ENCODE results near the gene CPOX. TPM values are rescaled to one million over a fixed set of nuclear protein-coding genes. Genes with fewer than 3 reads are reported as not detected.

The CPOX gene
- total RNA-seq, 1 experiment from 2014 or later: 24.2 TPM

- H3K36me3 ChIP-seq (ENCODE audit: control insufficient read depth, insufficient read depth, low read length): peaks cover 1% of the 10 kb centered on the region; the same call in 1 of the 2 replicates
- no peak overlapping the region for H3K27ac Mint-ChIP-seq (ENCODE audit: unreplicated experiment)
- no peak for DNase-seq
- no TSS peak for BruUV-seq (replicated peaks)
- H3K4me3 ChIP-seq (ENCODE audit: low read depth, low read length): peak overlapping the region; percentile 91
- peaks cover 13% of the 10 kb centered on the region for H3K36me3 Mint-ChIP-seq (ENCODE audit: insufficient read depth, unreplicated experiment)
- TF ChIP-seq, protein P1, sequence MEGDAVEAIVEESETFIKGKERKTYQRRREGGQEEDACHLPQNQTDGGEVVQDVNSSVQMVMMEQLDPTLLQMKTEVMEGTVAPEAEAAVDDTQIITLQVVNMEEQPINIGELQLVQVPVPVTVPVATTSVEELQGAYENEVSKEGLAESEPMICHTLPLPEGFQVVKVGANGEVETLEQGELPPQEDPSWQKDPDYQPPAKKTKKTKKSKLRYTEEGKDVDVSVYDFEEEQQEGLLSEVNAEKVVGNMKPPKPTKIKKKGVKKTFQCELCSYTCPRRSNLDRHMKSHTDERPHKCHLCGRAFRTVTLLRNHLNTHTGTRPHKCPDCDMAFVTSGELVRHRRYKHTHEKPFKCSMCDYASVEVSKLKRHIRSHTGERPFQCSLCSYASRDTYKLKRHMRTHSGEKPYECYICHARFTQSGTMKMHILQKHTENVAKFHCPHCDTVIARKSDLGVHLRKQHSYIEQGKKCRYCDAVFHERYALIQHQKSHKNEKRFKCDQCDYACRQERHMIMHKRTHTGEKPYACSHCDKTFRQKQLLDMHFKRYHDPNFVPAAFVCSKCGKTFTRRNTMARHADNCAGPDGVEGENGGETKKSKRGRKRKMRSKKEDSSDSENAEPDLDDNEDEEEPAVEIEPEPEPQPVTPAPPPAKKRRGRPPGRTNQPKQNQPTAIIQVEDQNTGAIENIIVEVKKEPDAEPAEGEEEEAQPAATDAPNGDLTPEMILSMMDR (IDR thresholded peaks at IDR 0.05; ENCODE audit: insufficient read depth in 1 of 2, low read depth in 1 of 2, low read length in 1 of 2, severe bottlenecking in 1 of 2, unreplicated experiment in 1 of 2): no peak
- ChIA-PET CTCF (no interaction called here), POLR2A (interaction anchor here (1.2 kb wide), 1 partner anchor 183 kb away, joined by 3 read pairs; no protein-coding TSS in a partner anchor)
- H3K4me1 Mint-ChIP-seq (ENCODE audit: low read depth, unreplicated experiment): peaks cover 11% of the 10 kb centered on the region
- no peaks in the 10 kb centered on the region for H3K9me3 Mint-ChIP-seq (ENCODE audit: unreplicated experiment)
- no peaks in the 10 kb centered on the region for H3K27me3 Mint-ChIP-seq (ENCODE audit: insufficient read depth, unreplicated experiment)
- H3K9me3 ChIP-seq: no peaks in the 10 kb centered on the region
- H3K4me1 ChIP-seq: peaks cover 13% of the 10 kb centered on the region
- H3K27me3 ChIP-seq (replicated peaks; ENCODE audit: control insufficient read depth, insufficient read depth, low read length): no peaks in the 10 kb centered on the region
- peak overlapping the region; percentile 97 for H3K4me3 Mint-ChIP-seq (ENCODE audit: unreplicated experiment)
- intact Hi-C loops (cut with micrococcal nuclease; ENCODE audit: unreplicated experiment): loop anchor here (2.0 to 5.0 kb wide), 3 partner anchors 18 to 310 kb away; partner anchors contain the start of gene DCBLD2
Measured at GRCh38 chr3:98592345-98592935, 971 bp downstream of the CPOX start.

- BruUV-seq (replicated peaks): no TSS peak
- H3K4me3 ChIP-seq (ENCODE audit: low read depth, low read length): no peak overlapping the region
- DNase-seq: no peak
- Mint-ChIP-seq H3K36me3 (ENCODE audit: insufficient read depth, unreplicated experiment) (peaks cover 19% of the 10 kb centered on the region), H3K27ac (ENCODE audit: unreplicated experiment) (no peak overlapping the region), H3K27me3 (ENCODE audit: insufficient read depth, unreplicated experiment) (no peaks in the 10 kb centered on the region), H3K9me3 (ENCODE audit: unreplicated experiment) (no peaks in the 10 kb centered on the region), H3K4me1 (ENCODE audit: low read depth, unreplicated experiment) (peaks cover 11% of the 10 kb centered on the region), H3K4me3 (ENCODE audit: unreplicated experiment) (no peak overlapping the region)
- no peaks in the 10 kb centered on the region for H3K27me3 ChIP-seq (replicated peaks; ENCODE audit: control insufficient read depth, insufficient read depth, low read length)
- H3K9me3 ChIP-seq: no peaks in the 10 kb centered on the region
- H3K4me1 ChIP-seq: peaks cover 7% of the 10 kb centered on the region
- TF ChIP-seq, protein P1 (IDR thresholded peaks at IDR 0.05; ENCODE audit: insufficient read depth in 1 of 2, low read depth in 1 of 2, low read length in 1 of 2, severe bottlenecking in 1 of 2, unreplicated experiment in 1 of 2): no peak
- POLR2A ChIA-PET: no interaction called here
- CTCF ChIA-PET: no interaction called here
- intact Hi-C loops (cut with micrococcal nuclease; ENCODE audit: unreplicated experiment): loop anchor here (5.0 kb wide), 1 partner anchor 313 kb away; the partner anchor contains the start of gene DCBLD2
- H3K36me3 ChIP-seq (ENCODE audit: control insufficient read depth, insufficient read depth, low read length): peaks cover 1% of the 10 kb centered on the region; the same call in 1 of the 2 replicates
Measured at GRCh38 chr3:98589331-98590036, 3.9 kb downstream of the CPOX start.

GRCh38 chr3:98588065-98588464 lies 5.3 kb downstream of the CPOX start:
- no TSS peak for BruUV-seq (replicated peaks)
- no peak for DNase-seq
- ChIA-PET CTCF (no interaction called here), POLR2A (no interaction called here)
- no peaks in the 10 kb centered on the region for H3K9me3 Mint-ChIP-seq (ENCODE audit: unreplicated experiment)
- Histone ChIP-seq H3K36me3 (ENCODE audit: control insufficient read depth, insufficient read depth, low read length) (peaks cover 1% of the 10 kb centered on the region; the same call in 1 of the 2 replicates), H3K9me3 (no peaks in the 10 kb centered on the region), H3K4me3 (ENCODE audit: low read depth, low read length) (no peak overlapping the region), H3K4me1 (peaks cover 7% of the 10 kb centered on the region), H3K27me3 (replicated peaks; ENCODE audit: control insufficient read depth, insufficient read depth, low read length) (no peaks in the 10 kb centered on the region)
- intact Hi-C loops (cut with micrococcal nuclease; ENCODE audit: unreplicated experiment): no loop called here
- H3K4me3 Mint-ChIP-seq (ENCODE audit: unreplicated experiment): no peak overlapping the region
- H3K36me3 Mint-ChIP-seq (ENCODE audit: insufficient read depth, unreplicated experiment): peaks cover 30% of the 10 kb centered on the region
- H3K27ac Mint-ChIP-seq (ENCODE audit: unreplicated experiment): no peak overlapping the region
- TF ChIP-seq, protein P1 (IDR thresholded peaks at IDR 0.05; ENCODE audit: insufficient read depth in 1 of 2, low read depth in 1 of 2, low read length in 1 of 2, severe bottlenecking in 1 of 2, unreplicated experiment in 1 of 2): peak in 1 of 2 experiments; percentile 20
- H3K27me3 Mint-ChIP-seq (ENCODE audit: insufficient read depth, unreplicated experiment): no peaks in the 10 kb centered on the region
- peaks cover 21% of the 10 kb centered on the region for H3K4me1 Mint-ChIP-seq (ENCODE audit: low read depth, unreplicated experiment)

All from Caco-2 (cell line).